Measurements from ENCODE around the gene PDIA5.
A peak's percentile ranks its signal among the peaks of the same experiment; 100 is the strongest.

The PDIA5 gene

DNA sequence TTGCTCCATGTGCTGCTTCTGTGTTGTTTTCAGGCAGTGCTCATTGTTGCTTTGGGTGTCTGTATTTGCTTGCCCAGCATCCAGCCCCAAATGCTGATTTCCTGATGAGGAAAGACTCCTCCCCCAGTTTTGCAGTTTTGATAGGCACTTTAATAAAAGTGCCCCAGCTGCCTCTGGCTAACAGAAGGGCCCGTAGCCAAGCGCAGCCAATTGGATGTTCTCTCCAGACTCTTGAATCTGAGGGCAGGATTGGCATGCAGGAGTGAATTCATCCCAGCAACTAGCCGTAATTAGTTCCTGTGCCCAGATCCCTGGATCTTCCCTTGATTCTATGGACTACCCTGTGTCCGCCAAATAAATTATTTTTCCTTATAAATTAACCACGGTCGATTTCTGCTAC is 24.4 kb upstream of the PDIA5 start:
- no peak for DNase-seq (ENCODE audit: low read depth in 2 of 2)

DNA sequence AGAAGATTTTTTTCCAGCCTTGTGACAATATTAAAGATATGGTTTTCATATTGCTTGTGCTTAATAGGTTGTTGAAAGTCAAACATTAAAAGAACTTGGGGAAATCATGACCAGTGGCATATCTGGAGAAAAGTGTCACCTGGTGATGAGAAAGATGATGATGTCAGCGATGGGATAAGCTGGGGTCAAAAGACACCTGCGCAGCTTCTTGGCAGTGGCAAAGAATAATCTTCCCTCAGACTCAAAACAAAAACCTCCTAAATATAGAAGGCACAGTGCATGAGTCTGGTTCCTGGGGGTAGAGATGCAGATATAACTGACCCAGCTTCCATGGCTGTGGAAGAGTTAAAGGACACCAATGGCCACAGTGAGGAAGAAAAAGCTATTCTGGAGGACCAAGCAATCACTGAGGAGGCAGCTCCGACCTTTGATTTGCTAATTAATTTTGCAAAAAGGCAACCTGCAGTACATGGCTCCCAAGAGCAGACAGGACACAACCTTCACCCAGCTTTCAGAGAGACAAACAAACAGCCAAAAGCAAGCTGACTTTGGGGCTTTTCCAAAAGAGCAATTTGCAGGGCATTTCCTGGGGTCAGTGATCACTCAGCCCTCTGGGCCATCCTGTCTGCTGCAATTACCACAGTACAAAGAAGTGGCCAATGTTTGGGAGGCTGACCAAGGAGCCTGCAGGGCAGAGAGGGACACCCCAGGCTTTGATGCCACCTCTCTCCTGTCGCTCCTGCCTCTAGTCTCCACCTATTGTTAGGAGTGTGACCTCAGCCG is 21.7 kb upstream of the PDIA5 start:
- no peak for DNase-seq (ENCODE audit: low read depth in 2 of 2)

DNA sequence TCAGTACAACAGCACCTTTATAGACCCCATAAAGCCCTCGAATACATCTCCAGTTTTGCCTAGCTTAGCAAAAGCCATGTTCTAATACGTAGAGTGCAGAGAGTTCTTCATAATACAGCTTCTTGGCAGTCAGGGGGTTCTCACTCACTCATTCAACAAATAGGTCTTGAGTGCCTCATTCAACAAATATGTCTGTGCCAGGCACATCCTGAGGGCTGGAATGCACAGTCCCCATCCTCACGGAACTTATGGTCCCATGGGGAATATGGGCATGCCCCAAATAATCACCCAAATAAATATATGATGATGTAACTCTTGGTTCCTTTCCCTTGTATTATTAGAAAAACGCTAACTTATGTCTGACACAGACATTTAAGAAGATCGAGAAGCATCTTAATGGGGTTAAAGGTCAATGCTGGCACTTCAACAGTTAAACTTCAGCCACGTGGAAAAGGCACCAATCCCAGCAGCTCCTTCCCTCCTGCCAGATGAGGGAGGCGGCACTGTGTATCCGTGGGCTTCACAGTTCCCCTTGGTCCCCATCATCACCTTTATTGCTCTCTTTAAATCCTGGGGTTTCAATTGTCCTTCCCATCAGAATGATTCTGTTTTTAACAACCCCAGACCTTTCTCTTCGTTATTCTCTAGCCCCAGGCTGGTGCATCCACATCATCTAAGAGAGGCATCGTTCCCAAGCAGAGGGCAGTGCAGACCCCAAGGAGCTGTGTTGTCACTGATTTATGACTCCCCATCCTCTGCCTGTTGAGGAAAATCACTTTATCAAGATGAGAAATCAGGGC is 20.4 kb upstream of the PDIA5 start:
- no peak for DNase-seq (ENCODE audit: low read depth in 2 of 2)

DNA sequence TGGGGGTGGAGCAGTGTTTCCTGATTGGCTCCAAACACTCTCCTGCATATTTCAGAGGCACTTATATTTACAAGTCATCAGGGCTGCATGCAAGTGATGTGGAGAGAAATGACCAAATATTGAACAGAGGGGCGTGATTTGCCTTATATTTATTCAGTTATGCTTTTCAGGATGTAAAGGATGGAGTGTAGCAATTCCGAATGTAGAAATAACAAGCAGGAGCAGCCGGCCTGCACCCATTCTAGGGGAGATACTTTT is 19.8 kb upstream of the PDIA5 start:
- DNase-seq (ENCODE audit: low read depth in 2 of 2) = no peak

DNA sequence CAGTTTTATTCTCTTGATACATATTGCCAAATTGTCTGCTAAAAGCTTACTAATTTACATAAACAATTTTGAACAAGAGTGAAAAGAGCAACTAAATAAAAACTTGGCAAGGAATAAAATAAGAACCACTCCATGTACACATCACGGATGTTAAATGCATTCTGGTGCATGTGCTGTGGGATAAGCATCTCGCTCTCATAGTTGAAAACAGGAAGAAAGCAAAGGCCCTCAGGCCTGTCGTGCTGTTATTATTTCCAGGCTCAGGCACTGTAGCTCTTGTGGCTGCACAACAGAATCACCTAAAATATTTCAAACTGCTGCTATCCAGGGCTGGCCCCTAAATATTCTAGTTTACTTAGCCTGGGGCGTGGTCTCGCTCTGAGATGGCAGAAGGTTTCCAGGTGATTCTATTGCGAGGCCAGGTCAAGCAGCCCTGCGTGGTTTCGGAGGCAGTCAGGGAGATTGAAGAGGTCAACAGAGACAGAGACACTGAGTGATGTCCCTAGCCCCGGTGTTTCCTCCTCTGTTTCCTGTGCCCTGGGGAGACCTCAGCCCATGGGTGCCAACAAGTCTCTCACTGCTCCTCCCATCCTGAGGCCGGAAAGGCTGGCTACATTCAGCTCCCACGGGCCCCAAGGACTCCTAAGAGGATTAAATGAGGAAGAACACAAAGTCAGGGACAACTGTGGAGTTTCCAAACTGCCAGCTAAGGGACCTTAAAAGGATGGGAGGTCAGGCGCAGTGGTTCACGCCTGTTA is 18.2 kb upstream of the PDIA5 start:
- DNase-seq (ENCODE audit: low read depth in 2 of 2) = no peak

DNA sequence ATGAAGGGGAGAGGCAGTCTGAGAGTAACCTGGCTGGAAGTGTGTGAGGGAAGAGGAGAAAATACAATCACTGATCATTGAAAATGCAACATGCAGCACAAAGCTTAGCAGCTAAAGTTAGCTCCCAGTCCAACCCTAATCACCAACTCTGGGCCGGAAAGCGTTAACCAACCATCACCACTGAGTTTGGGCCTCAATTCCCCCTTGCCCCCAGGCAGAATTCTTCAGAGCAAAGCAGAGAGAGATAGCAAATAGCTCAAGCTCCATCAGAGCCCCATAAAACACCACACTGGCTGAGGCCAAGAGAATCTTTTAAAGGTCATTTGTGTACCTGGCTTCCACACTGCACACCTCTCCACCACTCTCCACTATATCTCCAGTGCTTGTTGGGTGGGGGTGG is 16.2 kb upstream of the PDIA5 start:
- no peak for DNase-seq (ENCODE audit: low read depth in 2 of 2)

DNA sequence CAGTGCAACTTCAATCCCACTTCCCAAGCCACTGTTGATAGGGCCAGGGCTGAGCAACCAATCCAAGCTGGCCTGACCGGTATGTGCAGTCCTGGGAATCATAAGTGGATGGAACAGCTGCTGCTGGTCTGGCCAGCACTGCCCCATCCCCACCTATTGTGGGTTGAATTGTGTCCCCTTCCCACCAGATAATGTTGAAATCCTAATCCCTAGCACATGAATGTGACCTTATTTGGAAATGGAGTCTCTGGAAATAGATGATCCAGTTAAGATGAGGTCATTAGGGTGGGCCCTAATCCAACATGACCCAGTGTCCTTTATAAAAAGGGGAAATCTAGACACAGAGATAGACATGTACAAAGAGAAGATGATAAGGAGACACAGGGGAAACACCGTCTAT is 13.7 kb upstream of the PDIA5 start:
- no peak for DNase-seq (ENCODE audit: low read depth in 2 of 2)

DNA sequence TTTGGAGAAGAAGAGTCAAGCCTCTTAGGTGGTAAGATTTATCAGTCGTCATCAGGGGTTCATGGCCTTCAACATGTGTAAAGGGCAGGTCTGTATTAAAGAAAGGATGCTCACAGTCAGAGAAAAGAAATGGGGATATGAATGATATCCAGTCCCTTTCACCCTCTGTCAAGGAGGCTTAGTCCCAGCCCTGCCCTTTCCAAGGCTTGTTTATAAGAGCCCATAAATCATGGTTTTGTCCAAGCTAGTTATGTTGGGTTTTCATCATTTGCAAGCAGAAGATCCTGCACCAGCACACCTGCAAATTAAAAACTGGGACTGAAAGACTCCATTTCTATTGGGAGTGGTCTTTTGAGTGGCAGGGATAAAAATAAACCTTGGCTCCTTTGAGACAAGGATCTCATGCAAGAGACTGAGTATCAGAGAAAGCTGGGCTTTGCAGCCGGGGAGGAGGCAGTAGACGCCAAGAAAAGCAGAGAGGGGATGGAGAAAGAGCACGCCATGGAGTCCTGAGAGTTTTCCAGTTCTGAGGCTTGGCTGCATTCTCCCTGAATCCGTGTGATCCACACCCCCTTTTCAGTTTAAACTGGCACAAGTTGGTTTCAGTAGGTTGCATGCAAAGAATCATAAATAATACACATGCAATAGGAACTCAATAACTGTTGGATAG is 12.6 kb upstream of the PDIA5 start:
- no peak for DNase-seq (ENCODE audit: low read depth in 2 of 2)

DNA sequence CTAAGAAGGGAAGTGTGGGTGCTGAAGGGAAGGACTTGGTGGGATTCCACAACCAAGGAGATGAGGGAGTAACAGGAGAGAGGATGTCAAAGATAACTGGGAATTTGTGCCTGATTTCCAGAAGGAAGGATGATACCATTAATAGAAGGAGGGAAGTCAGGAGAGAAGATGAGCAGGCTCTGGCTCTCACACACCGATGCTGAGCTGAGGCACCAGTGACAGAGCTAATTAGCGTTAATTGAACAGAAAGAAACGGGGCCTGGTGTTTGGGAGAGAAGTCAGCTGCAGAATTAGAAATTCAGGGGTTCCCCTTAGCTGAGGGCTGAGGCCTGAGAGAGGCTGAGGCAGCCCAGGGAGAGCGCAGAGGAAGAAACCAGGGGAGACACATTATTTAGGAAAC is 11.9 kb upstream of the PDIA5 start:
- DNase-seq (ENCODE audit: low read depth in 2 of 2) = no peak

DNA sequence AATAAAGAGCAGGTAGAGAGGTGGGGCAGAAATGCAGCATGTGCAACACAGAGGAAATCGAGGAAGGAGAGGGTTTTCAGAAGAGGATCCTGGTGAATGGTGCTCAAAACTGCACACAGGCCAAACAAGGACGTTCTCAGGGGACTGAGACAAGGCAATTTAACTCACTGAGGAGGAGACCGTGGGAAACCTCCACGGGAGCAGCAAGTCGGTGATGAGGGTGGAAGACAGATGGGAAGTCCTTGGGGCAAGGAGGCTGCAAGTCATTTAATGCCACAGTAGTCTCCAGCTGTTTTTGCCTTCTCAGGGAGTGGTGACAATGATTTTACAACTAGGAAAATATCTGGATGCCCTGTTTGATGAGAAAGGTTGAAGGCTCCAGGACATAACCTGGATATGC is 11.5 kb upstream of the PDIA5 start:
- DNase-seq (ENCODE audit: low read depth in 2 of 2) = no peak

DNA sequence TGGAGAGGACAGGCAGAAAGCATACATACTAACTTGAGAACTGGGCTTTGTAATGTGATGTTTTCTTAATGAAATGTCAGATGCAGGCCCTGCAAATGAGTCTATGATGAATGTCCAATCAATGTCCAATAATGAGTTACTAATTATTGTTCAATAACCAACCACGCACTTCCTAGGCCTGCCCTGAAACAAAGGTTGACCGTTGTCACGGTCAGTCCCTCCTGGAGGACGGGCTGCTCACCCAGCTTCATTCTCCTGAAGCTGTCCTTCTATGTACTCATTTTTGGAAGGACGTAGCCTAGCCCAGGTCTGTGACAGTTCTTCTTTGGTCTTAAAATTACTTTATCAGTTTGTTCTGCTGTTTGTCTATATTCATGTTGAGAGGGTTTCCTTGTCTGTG is 8.3 kb upstream of the PDIA5 start:
- DNase-seq (ENCODE audit: low read depth in 2 of 2) = no peak

DNA sequence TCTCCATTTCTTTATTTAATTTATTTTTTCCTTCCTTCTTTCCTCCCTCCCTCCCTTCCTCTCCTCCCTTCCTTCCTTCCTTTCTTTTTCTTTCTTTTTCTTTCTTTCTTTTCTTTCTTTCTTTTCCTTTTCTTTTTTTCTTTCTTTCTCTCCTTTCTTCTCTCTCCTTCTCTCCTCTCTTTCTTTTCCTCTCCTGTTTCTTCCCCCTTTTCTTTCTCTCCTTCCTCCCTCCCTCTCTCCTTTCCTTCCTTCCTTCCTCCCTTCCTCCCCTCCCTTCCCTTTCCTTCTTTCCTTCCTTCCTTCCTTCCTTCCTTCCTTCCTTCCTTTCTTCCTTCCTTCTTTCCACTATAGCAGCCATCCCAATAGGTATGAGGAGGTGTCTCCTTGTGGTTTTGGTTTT is 6.8 kb upstream of the PDIA5 start:
- DNase-seq (ENCODE audit: low read depth in 2 of 2) = no peak

DNA sequence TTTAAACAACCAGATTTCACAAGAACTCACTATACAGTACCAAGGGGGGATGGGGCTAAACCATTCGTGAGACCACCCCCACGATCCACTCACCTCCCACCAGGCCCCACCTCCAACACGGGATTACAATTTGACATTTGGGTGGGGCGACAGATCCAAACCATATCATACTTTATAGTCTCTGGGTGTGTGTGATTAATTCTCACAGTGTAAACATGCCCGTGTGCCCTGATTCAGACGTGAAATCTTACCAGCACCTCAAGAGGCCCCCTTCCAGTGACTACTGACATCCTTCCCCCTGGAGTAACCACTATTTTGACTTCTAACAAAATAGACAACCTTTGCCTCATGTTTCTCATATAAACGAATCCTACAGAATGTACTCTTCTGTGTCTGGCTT is 5.0 kb upstream of the PDIA5 start:
- no peak for DNase-seq (ENCODE audit: low read depth in 2 of 2)

DNA sequence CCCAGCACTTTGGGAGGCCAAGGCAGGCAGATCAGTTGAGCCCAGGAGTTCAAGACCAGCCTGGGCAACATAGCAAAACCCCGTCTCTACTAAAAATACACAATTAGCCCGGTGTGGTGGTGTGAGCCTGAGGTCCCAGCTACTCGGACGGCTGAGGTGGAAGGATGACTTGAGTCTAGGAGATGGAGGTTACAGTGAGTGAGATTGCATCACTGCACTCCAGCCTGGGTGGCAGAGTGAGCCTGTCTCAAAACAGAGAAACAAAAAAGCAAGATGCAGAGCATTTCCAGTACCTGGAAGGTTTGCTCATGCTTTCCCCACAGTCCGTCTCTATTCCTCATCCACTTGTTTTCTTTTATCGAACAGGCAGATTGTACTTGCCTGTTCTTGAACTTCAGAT is 3.8 kb upstream of the PDIA5 start:
- no peak for DNase-seq (ENCODE audit: low read depth in 2 of 2)

DNA sequence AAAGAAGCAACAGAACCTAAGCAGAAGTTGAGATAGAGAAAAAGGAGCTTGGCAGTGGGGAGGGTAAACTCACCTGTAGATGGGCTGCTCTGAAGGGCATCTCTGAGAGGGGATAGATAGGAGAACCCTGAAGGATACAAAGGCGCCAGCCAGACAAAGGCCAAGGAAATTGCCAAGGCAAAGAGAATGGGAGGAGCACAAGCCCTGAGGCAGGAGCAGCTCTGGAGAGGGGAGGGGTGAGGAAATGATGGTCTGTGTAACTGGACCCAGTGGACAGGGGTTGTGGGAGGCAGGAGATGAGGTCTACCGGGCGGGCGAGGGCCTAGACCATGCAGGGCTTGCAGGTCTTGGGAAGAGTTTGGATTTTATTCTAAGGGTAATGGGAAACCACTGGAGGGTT is 2.3 kb upstream of the PDIA5 start:
- no peak for DNase-seq (ENCODE audit: low read depth in 2 of 2)

DNA sequence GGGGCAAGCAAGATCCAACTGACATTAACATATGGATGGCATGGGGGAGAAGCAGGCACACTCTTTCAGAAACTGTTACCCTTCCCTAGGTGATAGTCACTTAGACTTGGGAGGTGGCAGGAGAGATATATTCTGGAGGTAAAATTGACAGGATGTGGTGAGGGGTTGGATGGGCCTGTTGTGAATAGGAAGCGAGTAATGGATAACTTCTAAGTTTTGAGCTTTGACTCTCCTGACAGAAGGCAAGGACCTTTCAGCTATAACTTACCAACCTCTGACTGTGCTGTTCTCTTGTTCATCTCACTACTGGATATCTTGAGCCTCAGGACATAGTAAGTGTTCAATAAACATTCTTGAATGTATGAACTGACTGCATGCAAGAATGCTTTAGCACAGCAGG is 1.9 kb upstream of the PDIA5 start:
- DNase-seq (ENCODE audit: low read depth in 2 of 2) = no peak

DNA sequence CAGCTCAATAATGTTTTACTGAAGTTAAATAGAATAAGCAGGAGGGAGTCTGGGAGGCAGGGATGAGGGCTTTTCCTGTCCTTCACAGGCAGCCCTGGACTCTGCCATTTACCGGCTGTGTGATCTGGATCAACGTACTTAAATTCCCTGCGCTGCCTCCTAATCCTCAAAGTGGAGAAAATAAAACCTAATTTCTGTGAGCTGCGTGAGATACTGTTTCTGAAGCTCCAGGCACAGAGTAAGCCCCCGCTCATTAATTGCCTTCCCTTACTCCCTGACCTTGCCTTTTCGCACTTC is 278 bp upstream of the PDIA5 start:
- no peak for DNase-seq (ENCODE audit: low read depth in 2 of 2)

DNA sequence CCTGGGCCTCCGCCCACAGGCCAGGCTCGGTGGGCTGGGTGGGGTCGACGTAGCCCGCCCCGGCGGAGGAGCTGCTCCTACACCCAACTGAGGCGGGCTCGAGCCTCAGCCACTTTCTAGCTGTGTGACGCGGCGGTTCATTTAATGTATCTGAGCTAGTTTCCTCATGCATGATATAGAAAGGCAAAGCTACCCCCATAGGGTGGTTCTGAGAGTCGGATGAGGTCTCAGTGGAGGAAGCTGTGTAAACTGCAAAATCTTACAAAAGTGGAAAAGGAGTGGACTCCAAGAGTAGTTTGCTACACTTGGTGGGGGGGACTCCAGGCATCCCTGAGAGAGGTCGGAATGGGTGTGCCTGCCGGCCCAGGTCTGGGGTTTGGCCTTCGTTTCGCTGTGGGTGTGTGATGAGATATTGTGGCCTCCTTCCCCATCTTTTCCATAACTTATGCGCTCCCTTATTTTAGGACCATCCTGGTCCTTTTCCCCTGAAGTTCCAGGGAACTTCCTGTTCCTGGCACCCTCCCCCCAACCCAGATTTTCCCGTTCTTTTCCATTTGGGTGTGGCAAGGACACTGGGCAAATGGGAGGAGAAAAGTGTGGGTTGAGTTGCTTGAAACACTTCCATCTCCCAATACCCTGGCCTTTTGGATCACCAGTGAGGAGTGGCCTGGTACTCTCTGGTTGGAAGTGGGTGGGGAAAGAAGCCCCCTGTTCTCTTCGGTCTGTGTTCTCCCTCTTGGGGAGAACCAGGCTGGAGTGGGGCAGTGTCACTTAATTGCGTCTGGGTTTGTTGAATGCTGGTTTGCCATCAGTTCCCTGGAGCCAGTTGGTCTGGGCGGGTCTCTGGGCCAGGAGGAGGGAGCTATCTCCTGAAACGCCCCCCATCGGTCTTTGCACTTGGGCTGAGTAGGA is 1.1 kb downstream of the PDIA5 start:
- DNase-seq (ENCODE audit: low read depth in 2 of 2) = peak; percentile 8 to 37

DNA sequence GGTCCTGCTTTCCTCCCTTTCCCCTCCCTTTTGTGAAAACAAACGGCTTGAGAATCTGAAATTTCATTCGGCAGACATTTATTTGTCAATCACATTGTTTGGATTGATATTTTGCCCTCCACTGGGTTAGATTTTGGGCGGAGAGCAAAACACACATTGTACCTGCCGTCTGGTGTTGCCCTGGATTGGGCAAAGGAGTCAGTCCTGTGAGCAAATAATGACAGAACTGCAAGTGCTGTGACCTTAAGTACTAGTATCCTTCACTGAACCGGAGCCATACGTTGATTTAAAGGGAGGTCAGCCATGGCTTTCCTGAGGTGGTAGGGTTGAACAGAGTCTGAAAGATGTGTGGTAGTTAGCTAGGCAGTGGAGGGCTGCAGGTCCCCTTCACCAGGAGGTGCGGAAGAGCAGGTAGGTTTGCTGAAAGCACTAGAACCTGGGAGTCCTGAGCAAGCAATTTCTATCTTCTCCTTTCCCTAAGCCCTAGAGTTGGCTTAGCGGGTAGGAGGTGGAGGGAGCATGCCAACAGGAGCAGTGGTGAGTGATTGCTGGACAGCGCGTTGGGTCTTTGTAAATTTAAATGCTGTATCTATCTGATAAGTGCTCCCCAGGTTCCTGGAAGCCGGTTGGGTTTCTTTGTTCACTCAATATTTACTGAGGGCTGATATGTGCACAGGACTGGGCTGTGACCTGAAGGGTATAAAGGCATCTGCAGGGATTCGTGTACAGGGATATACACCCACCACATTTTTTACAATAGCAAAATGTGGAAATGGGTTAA is 2.0 kb downstream of the PDIA5 start:
- DNase-seq (ENCODE audit: low read depth in 2 of 2) = no peak

DNA sequence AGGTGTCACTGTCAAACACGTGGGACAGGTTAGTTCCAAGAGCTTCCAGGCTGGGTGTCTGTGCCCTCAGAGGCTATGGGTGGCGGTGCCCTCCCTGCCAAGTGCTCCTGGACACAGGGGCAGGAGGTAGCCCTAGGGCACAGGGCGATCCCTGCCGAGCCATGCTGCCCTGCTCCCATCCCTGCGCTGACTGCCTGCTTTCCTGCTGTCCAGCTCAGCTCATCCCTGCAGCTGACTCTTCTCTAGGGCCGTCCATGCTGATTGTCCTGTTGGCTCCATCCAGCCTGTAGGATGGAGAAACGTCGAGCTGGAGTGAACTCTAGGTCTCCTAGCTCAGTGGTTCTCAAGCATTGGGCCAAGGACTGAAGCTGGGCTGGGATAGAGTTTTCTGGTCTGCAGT is 3.7 kb downstream of the PDIA5 start:
- DNase-seq (ENCODE audit: low read depth in 2 of 2) = no peak

DNA sequence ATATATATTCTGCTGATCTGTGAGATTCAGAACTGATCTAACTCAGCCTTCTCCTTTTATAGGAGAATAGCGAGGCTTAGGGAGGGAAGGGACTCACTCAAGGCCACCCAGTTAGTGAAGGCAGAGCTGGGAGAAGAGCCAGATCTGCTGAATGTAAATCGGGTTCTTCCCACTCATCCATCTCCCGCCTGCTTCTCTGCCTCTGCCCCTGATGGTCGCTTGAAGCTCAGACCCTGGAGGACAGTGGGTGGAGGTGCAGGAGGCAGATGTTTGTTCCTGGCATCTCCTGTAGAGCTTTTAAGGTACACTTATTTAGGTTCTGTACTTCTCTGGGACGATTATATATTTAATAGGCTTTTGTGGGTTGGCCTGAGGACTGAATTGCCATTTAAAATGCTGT is 4.3 kb downstream of the PDIA5 start:
- DNase-seq (ENCODE audit: low read depth in 2 of 2) = no peak

All from stimulated activated CD8-positive, alpha-beta memory T cell treated with anti-CD3 and anti-CD28 coated beads, Interleukin-7, amount 100 ng/mL, for 4 hours (primary cell).